GM18907 (cell line): ENCODE measurements around the gene PRDM15.

Source experiments
- ATAC-seq: cut with Tn5 transposase; IDR thresholded peaks from one replicate; pipeline ENCODE4 v1.9.1; 2021; ENCODE audit warnings: mild to moderate bottlenecking, moderate library complexity; ENCODE audit not compliant: unreplicated experiment

The PRDM15 gene

GRCh38 chr21:41753006-41753898 is 125.9 kb downstream of the PRDM15 start:
- no peak for ATAC-seq

GRCh38 chr21:41752231-41752681 is 126.9 kb downstream of the PRDM15 start:
- no peak for ATAC-seq

DNA sequence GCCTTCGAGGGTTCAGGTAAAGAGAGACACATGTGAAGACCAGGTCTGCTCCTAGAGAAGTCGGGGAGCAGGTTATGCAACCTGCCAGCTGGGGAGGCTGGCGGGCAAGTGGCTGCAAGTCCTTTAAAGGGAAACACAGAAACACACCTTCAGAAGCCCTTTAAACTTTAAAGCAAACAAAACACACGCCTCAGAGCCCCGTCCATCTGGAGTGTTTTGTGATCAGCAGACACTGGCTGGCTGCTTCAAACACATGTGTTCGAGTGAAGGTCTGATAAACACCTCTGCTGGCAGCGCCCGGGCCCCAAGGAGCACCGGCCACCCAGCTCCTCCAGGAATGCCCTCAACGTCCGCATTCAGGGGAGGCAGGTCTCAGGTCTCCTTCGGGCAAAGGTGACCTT is 127.5 kb downstream of the PRDM15 start:
- ATAC-seq, result no peak

DNA sequence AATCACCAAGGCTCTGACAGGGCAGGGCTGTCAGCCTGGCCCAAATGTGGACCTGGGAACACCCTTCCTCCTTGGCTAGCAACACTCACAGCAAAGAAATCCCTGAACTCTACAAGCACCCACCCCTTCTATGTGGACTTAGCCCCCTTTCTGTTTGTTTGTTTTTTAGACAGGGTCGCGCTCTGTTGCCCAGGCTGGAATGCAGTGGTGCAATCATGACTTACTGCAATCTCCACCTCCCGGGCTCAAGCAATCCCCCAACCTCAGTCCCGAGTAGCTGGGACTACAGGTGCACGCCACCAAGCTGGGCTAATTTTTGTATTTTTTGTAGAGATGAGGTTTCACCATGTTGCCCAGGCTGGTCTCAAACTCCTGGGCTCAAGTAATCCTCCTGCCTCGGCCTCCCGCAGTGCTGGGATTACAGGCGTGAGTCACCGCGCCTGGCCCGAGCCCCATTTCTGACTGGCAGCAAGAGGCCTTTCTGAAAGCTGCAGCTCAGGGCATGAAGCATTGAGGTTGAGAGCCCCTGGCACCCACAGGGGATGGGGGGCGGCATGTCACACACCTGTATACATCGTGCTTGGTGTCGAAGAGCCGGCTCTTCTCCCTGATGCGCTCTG is 128.5 kb downstream of the PRDM15 start:
- ATAC-seq, result no peak

GRCh38 chr21:41750051-41750450 is 129.1 kb downstream of the PRDM15 start:
- ATAC-seq, result no peak

GRCh38 chr21:41749286-41749685 is 129.9 kb downstream of the PRDM15 start:
- no peak for ATAC-seq
